Neuron (in vitro differentiated cells): ENCODE results near the gene GIMAP8.

Experiments used
- H2AFZ ChIP-seq: one replicate; pipeline ENCODE4 v1.6.1; 2013; ENCODE audit warnings: low read depth, mild to moderate bottlenecking, inconsistent platforms, low read length, moderate library complexity
- H3K27me3 ChIP-seq: one replicate; pipeline ENCODE4 v1.6.1; 2013; ENCODE audit warnings: low read length; ENCODE audit not compliant: insufficient read depth
- H3K36me3 ChIP-seq: one replicate; pipeline ENCODE4 v1.6.1; 2013; ENCODE audit warnings: low read length; ENCODE audit not compliant: insufficient read depth
- H3K4me1 ChIP-seq: one replicate; pipeline ENCODE4 v1.6.1; 2013; ENCODE audit warnings: low read length; ENCODE audit not compliant: insufficient read depth
- H3K4me3 ChIP-seq: 2 replicates; pipeline ENCODE4 v1.5.1; 2013; ENCODE audit warnings: mild to moderate bottlenecking, low read length, moderate library complexity
- H3K9me3 ChIP-seq: one replicate; pipeline ENCODE4 v1.6.1; 2013; ENCODE audit warnings: low read length

GIMAP8 gene

DNA sequence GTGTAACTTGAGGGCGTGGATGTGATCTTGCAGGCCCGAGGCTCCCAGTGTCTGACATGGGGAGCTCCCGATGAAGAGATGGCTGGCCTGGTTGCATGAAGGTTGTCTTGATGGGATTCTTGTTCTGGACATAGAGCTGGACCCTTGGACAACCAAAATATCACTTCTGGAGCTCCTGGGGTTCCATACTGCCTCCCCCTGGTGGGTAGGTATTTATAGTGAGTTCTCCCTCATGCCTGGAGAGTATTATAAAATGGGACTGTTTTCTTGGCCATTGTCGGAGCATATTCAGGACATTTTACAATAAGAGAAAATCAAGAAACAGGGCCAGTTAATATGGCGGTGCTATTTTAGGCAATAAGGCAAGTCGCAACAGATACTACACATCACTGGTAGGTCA lies 32.6 kb upstream of the GIMAP8 start:
- Histone ChIP-seq H3K4me3 (no peak overlapping the region), H3K4me1 (peaks cover 17% of the 10 kb centered on the region), H3K36me3 (no peaks in the 10 kb centered on the region), H2AFZ (no peak overlapping the region), H3K9me3 (no peaks in the 10 kb centered on the region), H3K27me3 (no peaks in the 10 kb centered on the region)

DNA sequence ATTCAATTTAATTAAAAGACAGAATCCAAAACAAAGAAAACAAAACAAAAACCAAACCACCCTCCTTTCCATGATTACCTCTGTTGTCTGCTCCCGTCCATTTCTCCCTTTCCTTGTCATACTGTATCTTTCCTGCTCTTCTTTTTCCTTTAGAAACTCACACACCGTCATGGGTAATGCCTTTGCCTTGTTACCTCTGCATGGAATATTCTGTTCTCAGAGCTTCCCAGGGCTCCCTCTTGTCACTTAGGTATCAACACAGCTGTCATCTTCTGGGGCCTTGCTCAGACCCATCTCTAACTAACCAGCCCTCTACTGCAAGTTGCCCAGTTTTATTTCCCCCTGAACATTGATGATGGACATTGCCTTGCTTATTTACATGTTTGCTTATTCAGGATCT lies 30.2 kb upstream of the GIMAP8 start:
- peaks cover 10% of the 10 kb centered on the region for H3K4me1 ChIP-seq
- H2AFZ ChIP-seq = peak overlapping the region; percentile 50
- H3K9me3 ChIP-seq = no peaks in the 10 kb centered on the region
- H3K4me3 ChIP-seq = no peak overlapping the region
- H3K27me3 ChIP-seq = no peaks in the 10 kb centered on the region
- H3K36me3 ChIP-seq = no peaks in the 10 kb centered on the region

DNA sequence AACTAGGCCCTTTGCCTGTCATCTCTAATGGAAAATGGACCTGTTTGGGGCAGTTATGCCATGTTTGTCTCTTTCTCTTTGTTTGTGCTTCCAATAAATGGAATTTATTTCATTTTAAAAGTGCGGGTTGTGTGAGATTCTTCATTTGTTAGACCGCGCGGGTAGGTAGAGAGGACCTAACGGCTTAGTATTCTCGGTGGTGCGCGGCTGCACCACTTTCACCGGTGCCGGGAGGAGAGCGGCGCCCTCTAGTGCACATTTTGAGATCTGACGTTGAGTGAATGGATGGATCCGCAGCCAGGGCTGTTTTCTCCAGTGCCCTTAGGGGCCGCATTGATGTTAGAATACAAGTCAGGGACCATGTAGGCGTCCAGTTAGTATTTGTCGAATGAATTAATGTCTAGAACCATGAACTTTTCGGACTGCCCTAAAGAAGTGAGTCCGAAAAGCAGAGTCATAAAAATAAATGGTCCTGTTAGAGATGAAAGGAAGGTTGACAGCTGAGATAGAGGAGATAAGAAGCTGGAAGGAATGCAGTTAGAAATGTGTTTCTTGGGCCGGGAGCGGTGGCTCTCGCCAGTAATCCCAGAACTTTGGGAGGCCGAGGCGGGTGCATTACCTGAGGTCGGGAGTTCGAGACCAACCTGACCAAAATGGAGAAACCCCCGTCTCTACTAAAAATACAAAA lies 29.3 kb upstream of the GIMAP8 start:
- Histone ChIP-seq H3K9me3 (no peaks in the 10 kb centered on the region), H2AFZ (peak overlapping the region; percentile 50), H3K4me1 (peaks cover 1% of the 10 kb centered on the region), H3K27me3 (no peaks in the 10 kb centered on the region), H3K36me3 (no peaks in the 10 kb centered on the region), H3K4me3 (no peak overlapping the region)

DNA sequence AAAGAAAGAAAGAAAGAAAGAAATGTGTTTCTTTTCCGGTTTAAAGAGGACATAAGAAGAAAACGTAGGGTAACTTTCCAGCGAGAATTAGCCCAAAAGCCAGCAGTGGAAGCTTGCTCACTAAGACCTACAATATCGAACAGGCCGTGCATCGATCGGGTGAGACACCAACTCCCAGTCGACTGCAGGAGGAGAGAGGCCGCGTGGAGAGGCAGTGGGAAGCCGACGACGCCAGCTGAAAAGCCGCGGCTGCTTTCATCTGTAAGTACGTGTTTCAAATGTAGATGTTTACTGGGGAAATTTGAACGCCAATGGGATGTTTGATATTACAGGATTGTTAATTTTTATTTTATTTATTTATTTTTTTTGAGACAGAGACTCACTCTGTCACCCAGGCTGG lies 28.6 kb upstream of the GIMAP8 start:
- no peak overlapping the region for H2AFZ ChIP-seq
- H3K36me3 ChIP-seq = no peaks in the 10 kb centered on the region
- no peaks in the 10 kb centered on the region for H3K4me1 ChIP-seq
- H3K27me3 ChIP-seq = no peaks in the 10 kb centered on the region
- no peaks in the 10 kb centered on the region for H3K9me3 ChIP-seq
- H3K4me3 ChIP-seq = no peak overlapping the region

DNA sequence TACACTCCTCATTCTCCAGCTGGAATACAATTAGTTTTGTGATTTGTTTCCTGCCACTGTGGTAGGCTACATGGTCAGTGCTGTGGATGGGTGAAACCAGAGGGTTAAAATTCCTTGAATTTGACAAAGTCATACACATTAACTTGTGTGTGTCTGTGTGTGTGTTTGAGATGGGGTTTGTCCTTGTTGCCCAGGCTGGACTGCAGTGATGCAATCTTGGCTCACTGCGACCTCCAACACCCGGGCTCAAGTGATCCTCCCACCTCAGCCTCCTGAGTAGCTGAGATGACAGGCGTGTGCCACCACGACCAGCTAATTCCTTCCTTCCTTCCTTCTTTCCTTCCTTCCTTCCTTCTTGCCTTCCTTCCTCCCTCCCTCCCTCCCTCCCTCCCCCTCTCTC lies 24.8 kb upstream of the GIMAP8 start:
- no peaks in the 10 kb centered on the region for H3K36me3 ChIP-seq
- no peak overlapping the region for H2AFZ ChIP-seq
- peaks cover 7% of the 10 kb centered on the region for H3K4me1 ChIP-seq
- H3K27me3 ChIP-seq = no peaks in the 10 kb centered on the region
- H3K9me3 ChIP-seq = no peaks in the 10 kb centered on the region
- H3K4me3 ChIP-seq = no peak overlapping the region

DNA sequence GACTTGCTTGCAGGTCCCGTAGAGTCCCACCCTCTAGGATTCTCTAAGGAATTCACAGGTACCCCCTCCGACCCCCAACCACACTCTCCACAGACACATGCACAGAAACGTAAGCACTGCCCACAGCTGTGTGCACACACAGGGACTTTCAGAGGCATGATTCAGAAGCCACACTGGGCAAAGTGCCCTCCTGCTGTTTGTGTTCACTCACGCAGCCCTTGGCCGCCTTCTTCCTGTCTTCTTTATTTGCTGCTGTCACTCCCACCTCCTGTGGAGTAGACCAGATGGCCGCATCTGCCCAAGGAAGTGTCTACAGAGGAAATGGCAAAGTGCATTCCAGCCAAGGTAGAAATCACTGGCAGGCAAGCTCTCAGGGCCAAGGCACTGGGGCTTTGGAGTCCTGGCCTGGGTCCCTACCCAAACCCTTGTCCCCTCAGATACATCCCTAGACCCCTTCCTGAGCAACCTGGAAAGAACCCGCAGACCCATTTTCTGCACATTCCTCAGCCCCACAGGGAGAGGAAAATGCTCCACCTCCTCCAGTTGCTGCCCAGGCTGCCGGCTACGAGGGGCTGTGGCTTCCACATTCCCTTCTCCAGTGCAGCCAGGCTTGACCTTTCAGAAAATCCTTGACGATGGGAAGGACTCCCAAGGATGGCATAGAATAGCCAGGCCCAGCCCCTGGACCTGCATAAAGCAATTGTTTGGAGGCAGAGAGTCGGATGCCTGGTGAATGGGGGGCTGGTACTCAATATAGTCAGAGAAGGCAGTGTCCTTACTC lies 21.6 kb upstream of the GIMAP8 start:
- Histone ChIP-seq H3K36me3 (no peaks in the 10 kb centered on the region), H2AFZ (no peak overlapping the region), H3K4me3 (no peak overlapping the region), H3K27me3 (peaks cover 3% of the 10 kb centered on the region), H3K4me1 (peaks cover 7% of the 10 kb centered on the region), H3K9me3 (no peaks in the 10 kb centered on the region)

DNA sequence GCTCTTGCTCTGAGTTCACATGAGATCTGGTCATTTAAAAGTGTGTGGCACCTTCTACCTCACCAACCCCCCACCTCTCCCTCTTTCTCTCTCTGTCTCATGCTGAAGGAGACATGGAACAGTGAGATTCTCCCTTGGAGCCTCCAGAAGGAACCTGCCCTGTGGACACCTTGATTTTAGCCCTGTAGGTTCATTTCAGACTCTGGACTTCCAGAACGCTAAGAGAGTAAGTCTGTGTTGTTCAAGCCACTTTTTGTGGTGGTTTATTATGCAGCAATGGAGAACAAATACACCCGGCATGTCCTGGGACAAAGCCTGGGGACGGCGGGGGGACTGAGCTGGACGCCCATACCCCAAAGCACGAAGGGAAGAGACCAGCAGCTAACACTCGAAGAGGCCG lies 20.7 kb upstream of the GIMAP8 start:
- Histone ChIP-seq H3K4me1 (peaks cover 7% of the 10 kb centered on the region), H3K27me3 (peaks cover 3% of the 10 kb centered on the region), H3K36me3 (no peaks in the 10 kb centered on the region), H3K4me3 (no peak overlapping the region), H3K9me3 (no peaks in the 10 kb centered on the region), H2AFZ (no peak overlapping the region)

DNA sequence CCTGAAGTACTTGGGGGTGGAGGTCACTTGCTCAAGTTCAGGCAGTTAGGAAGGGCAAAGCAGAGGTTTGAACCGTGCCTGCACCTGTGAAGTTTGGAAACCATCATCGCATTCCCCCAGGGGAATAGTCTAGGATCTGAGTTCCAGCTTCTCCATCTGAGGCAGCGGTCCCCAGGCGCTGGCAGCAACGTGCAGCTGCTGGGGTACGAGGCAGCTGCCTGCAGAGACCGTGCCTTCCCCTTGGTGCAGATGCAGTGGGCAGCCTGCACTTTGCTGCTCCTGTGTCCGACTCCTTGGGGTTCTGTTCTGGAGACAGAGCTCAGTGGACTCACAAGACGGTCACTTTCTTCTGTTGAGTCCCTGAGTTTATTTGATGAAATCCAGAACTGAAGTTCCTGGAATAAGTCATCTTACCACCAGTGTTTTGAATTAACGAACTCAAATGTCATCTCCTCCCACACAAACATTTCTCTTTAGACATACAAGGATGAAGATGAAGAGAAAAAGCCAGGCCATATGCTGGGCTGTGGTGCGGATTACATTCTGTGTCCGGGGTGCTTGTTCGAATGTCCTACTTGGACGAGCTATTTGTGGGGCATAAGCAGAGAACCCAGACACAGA lies 19.9 kb upstream of the GIMAP8 start:
- H2AFZ ChIP-seq = no peak overlapping the region
- H3K27me3 ChIP-seq = peaks cover 3% of the 10 kb centered on the region
- H3K4me1 ChIP-seq = peaks cover 7% of the 10 kb centered on the region
- H3K9me3 ChIP-seq = no peaks in the 10 kb centered on the region
- H3K4me3 ChIP-seq = no peak overlapping the region
- no peaks in the 10 kb centered on the region for H3K36me3 ChIP-seq

DNA sequence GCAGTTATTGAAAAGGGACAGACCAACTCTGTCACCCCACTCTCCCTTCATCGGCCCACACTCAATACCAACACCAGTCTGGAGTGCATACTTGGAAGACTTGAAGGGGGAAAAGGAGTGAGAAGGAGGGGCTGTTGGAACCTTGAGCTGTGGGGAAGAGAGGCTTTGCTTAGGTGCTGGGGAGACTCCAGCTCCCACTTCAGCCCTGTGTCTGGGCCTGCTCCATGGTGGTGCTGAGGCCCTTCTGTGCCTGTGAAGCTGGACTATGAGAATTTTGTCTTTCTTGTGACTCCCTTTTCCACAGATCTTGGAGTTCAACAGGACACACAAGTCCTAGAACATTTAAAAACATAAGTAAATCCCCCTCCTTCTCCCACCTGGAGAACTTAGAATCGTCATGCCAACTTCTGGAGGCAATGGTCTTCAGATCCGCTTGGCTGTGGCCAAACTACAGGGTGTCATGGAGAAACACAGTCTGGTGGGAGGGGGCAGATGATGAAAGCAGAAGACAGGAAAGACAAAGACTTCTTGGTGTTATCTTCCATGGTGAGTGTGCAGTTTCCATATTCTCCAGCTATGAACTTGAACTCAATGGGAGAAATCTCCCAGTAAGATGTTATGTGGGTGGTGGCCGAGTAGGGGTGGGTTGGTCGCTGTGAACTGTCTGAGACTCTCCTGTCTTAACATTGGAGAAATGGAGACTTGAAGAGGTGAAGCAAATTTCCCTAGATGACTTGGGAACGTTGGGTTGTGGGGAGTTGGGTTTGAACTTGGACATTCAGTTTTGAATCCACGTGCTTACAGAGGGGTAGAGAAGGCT lies 18.4 kb upstream of the GIMAP8 start:
- Histone ChIP-seq H3K9me3 (no peaks in the 10 kb centered on the region), H3K4me3 (no peak overlapping the region), H3K4me1 (peaks cover 7% of the 10 kb centered on the region), H3K27me3 (peaks cover 3% of the 10 kb centered on the region), H3K36me3 (no peaks in the 10 kb centered on the region), H2AFZ (no peak overlapping the region)

DNA sequence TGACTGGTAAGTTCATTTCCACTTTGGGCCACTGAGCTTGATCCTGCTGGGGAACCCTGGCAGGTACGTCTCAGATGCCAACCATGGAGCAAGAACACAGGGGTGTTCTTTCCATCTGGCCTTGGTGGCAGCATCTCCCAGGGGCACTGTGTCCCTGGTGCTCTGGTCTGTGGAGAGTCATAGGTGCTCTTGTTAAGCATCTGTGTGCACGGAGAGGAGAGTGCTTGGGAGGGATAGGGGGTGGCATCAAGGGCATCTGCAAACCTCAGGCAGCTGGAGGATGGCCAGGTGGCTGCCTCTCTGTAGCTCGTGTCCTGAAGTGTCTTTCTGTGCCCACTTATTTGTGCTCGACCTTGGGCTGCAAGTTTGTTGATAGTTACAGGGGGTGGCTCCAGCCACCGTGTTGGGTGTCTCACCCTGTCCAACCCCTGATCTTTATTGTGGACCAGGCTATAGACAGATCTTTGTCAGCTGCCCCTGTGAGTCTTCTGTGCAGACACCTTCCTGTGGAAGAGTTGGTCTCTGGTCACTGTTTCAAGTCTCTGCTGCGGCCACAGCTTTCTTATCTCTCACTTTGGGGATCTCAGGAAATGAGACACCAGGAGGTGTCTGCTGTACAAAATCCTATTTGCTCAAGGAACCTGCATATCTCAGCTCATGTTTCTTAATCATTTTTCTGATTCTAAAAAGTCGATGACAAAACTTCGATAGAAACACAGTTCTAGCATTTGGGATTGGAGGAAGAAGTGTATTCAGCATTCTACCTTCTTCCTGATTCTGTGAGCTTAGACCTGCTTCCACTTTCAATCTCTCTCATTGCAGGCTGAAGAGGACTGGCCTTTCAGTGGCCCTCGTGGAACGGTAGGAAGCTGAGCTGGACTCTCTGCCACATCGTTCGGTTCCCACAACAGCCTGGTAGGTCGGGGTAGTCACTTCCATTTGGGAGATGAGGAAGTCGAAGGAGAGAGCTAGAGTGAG lies 17.2 kb upstream of the GIMAP8 start:
- Histone ChIP-seq H3K36me3 (no peaks in the 10 kb centered on the region), H3K9me3 (no peaks in the 10 kb centered on the region), H2AFZ (no peak overlapping the region), H3K27me3 (peaks cover 3% of the 10 kb centered on the region), H3K4me1 (peaks cover 4% of the 10 kb centered on the region), H3K4me3 (no peak overlapping the region)

DNA sequence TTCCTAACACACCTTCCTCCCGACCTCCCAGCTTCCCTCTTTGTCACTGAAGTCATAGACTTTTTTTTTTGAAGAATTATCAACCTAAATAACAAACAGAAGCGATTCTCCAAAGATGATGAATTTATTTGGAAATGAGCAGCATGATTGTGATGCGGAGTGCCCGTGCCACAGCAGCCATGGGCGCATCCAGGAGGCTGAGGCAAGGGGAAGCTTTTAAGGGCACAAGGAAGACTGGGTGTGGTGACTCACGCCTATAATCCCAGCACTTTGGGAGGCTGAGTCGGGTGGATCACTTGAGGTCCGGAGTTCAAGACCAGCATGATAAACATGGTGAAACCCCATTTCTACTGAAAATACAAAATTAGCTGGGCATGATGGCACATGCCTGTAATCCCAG lies 16.2 kb upstream of the GIMAP8 start:
- no peak overlapping the region for H3K4me3 ChIP-seq
- H3K27me3 ChIP-seq = peaks cover 3% of the 10 kb centered on the region
- H3K4me1 ChIP-seq = peaks cover 2% of the 10 kb centered on the region
- no peaks in the 10 kb centered on the region for H3K36me3 ChIP-seq
- H2AFZ ChIP-seq = no peak overlapping the region
- H3K9me3 ChIP-seq = no peaks in the 10 kb centered on the region

DNA sequence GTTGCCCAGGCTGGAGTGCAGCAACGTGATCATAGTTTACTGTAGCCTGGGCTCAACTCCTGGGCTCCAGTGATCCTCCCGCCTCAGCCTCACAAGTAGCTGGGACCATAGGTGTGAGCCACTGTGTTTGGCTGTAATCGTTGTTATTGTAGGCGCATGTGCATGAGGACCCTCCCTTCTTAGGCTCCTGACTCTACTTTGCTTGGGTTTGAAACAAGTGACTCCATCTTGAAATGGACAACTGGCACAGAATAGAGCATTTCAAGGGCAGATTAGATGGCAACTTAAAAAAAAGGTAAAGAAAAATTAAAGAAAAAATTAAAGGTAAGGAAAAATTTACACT lies 15.4 kb upstream of the GIMAP8 start:
- Histone ChIP-seq H3K27me3 (peaks cover 3% of the 10 kb centered on the region), H3K9me3 (no peaks in the 10 kb centered on the region), H3K4me3 (no peak overlapping the region), H2AFZ (no peak overlapping the region), H3K36me3 (no peaks in the 10 kb centered on the region), H3K4me1 (no peaks in the 10 kb centered on the region)
